Activated T-cell treated with anti-CD3 and anti-CD28 coated beads, Interleukin-2, amount 50 U/mL, for 1 hour (primary cell): ENCODE results near the gene MCEMP1.

Experiments
- DNase-seq: peaks from one replicate; pipeline ENCODE4 v3.0.0-alpha.2; 2020

The MCEMP1 gene

GRCh38 chr19:7672522-7672921 is 4.4 kb upstream of the MCEMP1 start:
- DNase-seq = no peak

- no peak for DNase-seq
These were observed 2.6 kb upstream of the MCEMP1 start for GRCh38 chr19:7674010-7675005.

- no peak for DNase-seq
These were observed 514 bp upstream of the MCEMP1 start for GRCh38 chr19:7676376-7676775.

- no peak for DNase-seq
These were observed 900 bp downstream of the MCEMP1 start for GRCh38 chr19:7677669-7678311.

GRCh38 chr19:7678971-7679751 is 2.3 kb downstream of the MCEMP1 start:
- peak; percentile 67 for DNase-seq

GRCh38 chr19:7679771-7680605 is 3.1 kb downstream of the MCEMP1 start:
- no peak for DNase-seq

GRCh38 chr19:7680606-7681339 is 3.9 kb downstream of the MCEMP1 start, which contains the start of gene TRAPPC5:
TSS of gene TRAPPC5 (plus strand) at chr19:7680833. CDS start at chr19:7682254, 1,421 bp downstream.
- DNase-seq = peak; percentile 92

- peak; percentile 76 for DNase-seq
These were observed 4.7 kb downstream of the MCEMP1 start for GRCh38 chr19:7681340-7682174.

GRCh38 chr19:7682175-7682855 is 5.4 kb downstream of the MCEMP1 start:
- no peak for DNase-seq

- DNase-seq = no peak
These were observed 8.9 kb downstream of the MCEMP1 start for GRCh38 chr19:7685546-7686445.

- no peak for DNase-seq
These were observed 10.3 kb downstream of the MCEMP1 start for GRCh38 chr19:7687177-7687576.

- DNase-seq = no peak
These were observed 12.3 kb downstream of the MCEMP1 start for GRCh38 chr19:7689165-7689564.

- DNase-seq = no peak
These were observed 13.9 kb downstream of the MCEMP1 start for GRCh38 chr19:7690779-7691258.

- no peak for DNase-seq
These were observed 14.6 kb downstream of the MCEMP1 start for GRCh38 chr19:7691497-7691896.

GRCh38 chr19:7692417-7693088 is 15.7 kb downstream of the MCEMP1 start:
- no peak for DNase-seq

- no peak for DNase-seq
These were observed 17.6 kb downstream of the MCEMP1 start for GRCh38 chr19:7694499-7694898.

GRCh38 chr19:7697721-7698287 is 20.9 kb downstream of the MCEMP1 start:
- DNase-seq = no peak

- DNase-seq = no peak
These were observed 21.7 kb downstream of the MCEMP1 start for GRCh38 chr19:7698583-7698982.
